Midbrain (tissue), 1 donor: Measurements from ENCODE around the gene ATP9B.

Experiments
- DNase-seq: peaks from one replicate; lab custom pipeline; 2025; lab: John Stamatoyannopoulos, UW

Gene ATP9B

GRCh38 chr18:79195716-79196683 is 126.8 kb downstream of the ATP9B start:
- DNase-seq = no peak

GRCh38 chr18:79197531-79197930 is 128.3 kb downstream of the ATP9B start:
- no peak for DNase-seq

- no peak for DNase-seq
These were observed 130.6 kb downstream of the ATP9B start for GRCh38 chr18:79199691-79200374.

GRCh38 chr18:79200546-79201268 is 131.5 kb downstream of the ATP9B start:
- no peak for DNase-seq

GRCh38 chr18:79203017-79203605 is 133.9 kb downstream of the ATP9B start:
- no peak for DNase-seq

- no peak for DNase-seq
These were observed 136.0 kb downstream of the ATP9B start for GRCh38 chr18:79204889-79205807.

- DNase-seq = no peak
These were observed 137.2 kb downstream of the ATP9B start for GRCh38 chr18:79206444-79206843.

- DNase-seq = no peak
These were observed 139.7 kb downstream of the ATP9B start for GRCh38 chr18:79208906-79209305.

- no peak for DNase-seq
These were observed 141.1 kb downstream of the ATP9B start for GRCh38 chr18:79210002-79210910.

GRCh38 chr18:79211844-79212243 is 142.7 kb downstream of the ATP9B start:
- no peak for DNase-seq

- no peak for DNase-seq
These were observed 144.9 kb downstream of the ATP9B start for GRCh38 chr18:79214056-79214455.

- DNase-seq = no peak
These were observed 147.0 kb downstream of the ATP9B start for GRCh38 chr18:79216176-79216575.

GRCh38 chr18:79217979-79218604 is 148.9 kb downstream of the ATP9B start:
- peak; percentile 48 for DNase-seq

GRCh38 chr18:79218605-79219190 is 149.5 kb downstream of the ATP9B start:
- peak; percentile 48 for DNase-seq

GRCh38 chr18:79221136-79221535 is 151.9 kb downstream of the ATP9B start:
- DNase-seq = no peak

- no peak for DNase-seq
These were observed 153.6 kb downstream of the ATP9B start for GRCh38 chr18:79222790-79223189.

- DNase-seq = no peak
These were observed 154.2 kb downstream of the ATP9B start for GRCh38 chr18:79223431-79223830.

GRCh38 chr18:79224381-79224780 is 155.2 kb downstream of the ATP9B start:
- no peak for DNase-seq

GRCh38 chr18:79227621-79228020 is 158.4 kb downstream of the ATP9B start:
- DNase-seq = no peak
